ENCODE data around the gene UBIAD1.
"Not testable (repeated sequence)": the region's sequence is repeated elsewhere in the genome, so short reads cannot be mapped to it uniquely, and the experiment has no call there.

The UBIAD1 gene

DNA sequence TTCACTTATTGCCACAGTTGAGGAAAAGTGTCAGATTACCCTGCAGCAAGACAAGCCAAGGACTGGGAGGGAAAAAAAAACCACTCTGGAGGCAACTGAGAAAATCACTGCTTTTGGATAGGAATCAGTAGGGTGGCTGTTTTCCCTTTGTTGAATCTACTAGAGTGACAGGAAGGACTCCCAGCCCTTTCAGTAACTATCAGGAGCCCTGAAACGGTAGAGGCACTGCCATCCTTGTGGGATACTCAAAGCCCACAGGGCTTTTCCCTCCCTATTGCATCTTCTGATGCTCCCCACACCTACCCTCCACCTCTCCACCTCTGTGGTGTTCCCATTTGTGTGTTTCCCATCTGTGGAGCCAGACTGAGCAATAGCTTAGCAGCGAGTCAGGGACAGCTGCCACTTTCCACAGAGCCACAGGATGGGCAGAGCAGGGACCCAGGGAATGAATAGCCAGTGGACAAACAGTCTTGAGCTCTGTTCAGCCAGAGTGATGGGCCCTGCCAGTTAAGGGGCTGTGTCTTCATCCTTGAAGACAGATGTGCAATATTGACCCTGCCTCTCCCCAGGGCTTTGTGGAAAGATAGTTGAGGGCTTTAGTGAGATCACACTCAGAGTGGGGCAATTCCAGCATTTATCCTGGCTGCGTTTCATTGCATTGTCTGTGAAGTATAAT, 13.9 kb downstream of the UBIAD1 start:
- in situ Hi-C loops (cut with MboI; ENCODE audit: low sequenced_read_pairs, unreplicated experiment) = no loop called here
- DNase-seq (ENCODE audit: low spot score) = no peak
- TF ChIP-seq, protein P1, sequence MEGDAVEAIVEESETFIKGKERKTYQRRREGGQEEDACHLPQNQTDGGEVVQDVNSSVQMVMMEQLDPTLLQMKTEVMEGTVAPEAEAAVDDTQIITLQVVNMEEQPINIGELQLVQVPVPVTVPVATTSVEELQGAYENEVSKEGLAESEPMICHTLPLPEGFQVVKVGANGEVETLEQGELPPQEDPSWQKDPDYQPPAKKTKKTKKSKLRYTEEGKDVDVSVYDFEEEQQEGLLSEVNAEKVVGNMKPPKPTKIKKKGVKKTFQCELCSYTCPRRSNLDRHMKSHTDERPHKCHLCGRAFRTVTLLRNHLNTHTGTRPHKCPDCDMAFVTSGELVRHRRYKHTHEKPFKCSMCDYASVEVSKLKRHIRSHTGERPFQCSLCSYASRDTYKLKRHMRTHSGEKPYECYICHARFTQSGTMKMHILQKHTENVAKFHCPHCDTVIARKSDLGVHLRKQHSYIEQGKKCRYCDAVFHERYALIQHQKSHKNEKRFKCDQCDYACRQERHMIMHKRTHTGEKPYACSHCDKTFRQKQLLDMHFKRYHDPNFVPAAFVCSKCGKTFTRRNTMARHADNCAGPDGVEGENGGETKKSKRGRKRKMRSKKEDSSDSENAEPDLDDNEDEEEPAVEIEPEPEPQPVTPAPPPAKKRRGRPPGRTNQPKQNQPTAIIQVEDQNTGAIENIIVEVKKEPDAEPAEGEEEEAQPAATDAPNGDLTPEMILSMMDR (IDR thresholded peaks at IDR 0.05; ENCODE audit: borderline replicate concordance, control extremely low read depth, extremely low read depth, insufficient read depth, missing control alignments) = no peak

DNA sequence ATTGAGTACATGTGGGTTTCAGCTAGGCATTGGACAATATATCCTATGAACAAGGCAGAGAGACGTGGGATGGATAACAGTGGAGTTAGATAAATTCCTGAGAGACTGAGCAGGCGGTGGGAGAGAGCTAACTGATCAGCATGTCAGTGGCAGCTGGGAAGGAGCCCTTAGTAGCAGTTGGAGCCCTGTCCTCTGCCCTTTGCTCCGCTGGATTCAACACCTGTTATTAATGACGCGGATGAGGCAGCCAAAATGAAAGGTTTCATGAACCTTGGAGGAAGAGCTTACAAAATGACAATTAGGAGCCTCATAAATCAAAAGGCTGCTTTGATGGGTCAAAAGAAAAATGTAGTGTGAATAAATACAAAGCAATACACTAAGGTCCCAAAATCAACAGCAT, 16.1 kb downstream of the UBIAD1 start:
- TF ChIP-seq, protein P1 (IDR thresholded peaks at IDR 0.05; ENCODE audit: borderline replicate concordance, control extremely low read depth, extremely low read depth, insufficient read depth, missing control alignments) = no peak
- DNase-seq (ENCODE audit: low spot score) = no peak
- in situ Hi-C loops (cut with MboI; ENCODE audit: low sequenced_read_pairs, unreplicated experiment) = no loop called here

- DNase-seq (ENCODE audit: low spot score) = no peak
- TF ChIP-seq, protein P1 (IDR thresholded peaks at IDR 0.05; ENCODE audit: borderline replicate concordance, control extremely low read depth, extremely low read depth, insufficient read depth, missing control alignments) = no peak
- in situ Hi-C loops (cut with MboI; ENCODE audit: low sequenced_read_pairs, unreplicated experiment) = no loop called here
Measured at GRCh38 chr1:11291049-11291448, 18.1 kb downstream of the UBIAD1 start.

GRCh38 chr1:11293856-11294255, 20.9 kb downstream of the UBIAD1 start:
- in situ Hi-C loops (cut with MboI; ENCODE audit: low sequenced_read_pairs, unreplicated experiment) = no loop called here
- DNase-seq (ENCODE audit: low spot score) = no peak
- TF ChIP-seq, protein P1 (IDR thresholded peaks at IDR 0.05; ENCODE audit: borderline replicate concordance, control extremely low read depth, extremely low read depth, insufficient read depth, missing control alignments) = no peak

DNA sequence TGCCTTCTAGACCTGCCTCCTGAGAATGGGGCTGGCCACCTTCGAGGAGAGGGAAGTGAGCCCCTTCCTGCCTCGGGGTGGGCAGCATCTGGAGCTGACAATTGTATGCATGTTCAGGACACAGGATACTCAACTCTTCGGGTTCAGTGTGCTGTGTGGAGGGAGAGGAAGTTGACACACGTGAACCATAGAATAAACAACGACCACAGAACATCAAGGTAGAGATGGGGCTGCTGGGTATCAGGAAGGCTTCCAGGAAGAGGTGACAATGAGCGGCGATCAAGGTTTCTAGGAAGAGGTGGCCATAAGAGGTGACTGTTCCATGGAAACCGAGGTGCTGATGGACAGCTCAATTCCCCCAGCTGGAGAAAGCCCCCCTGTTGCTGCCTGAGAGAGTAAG, 22.0 kb downstream of the UBIAD1 start:
- TF ChIP-seq, protein P1 (IDR thresholded peaks at IDR 0.05; ENCODE audit: borderline replicate concordance, control extremely low read depth, extremely low read depth, insufficient read depth, missing control alignments) = no peak
- in situ Hi-C loops (cut with MboI; ENCODE audit: low sequenced_read_pairs, unreplicated experiment) = no loop called here
- no peak for DNase-seq (ENCODE audit: low spot score)

DNA sequence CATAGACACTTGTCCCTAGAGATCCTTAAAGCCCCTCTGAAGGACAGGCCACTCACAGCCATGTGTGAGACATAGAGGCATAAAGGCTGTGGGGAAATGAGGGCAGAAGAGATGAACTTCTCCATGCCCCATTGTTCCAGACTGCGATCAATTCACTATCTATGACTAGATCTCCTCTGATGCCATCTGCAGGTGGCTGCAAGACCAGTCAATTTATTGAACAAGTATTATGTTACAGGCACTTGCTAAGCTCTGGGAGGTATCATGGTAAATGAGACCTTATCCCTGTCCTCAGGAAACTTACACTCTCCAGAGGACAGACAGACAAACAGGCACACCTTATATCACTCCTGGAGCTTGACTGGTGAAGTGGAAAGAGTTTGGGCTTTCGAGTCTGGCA, 22.9 kb downstream of the UBIAD1 start:
- in situ Hi-C loops (cut with MboI; ENCODE audit: low sequenced_read_pairs, unreplicated experiment) = no loop called here
- TF ChIP-seq, protein P1 (IDR thresholded peaks at IDR 0.05; ENCODE audit: borderline replicate concordance, control extremely low read depth, extremely low read depth, insufficient read depth, missing control alignments) = no peak
- DNase-seq (ENCODE audit: low spot score) = no peak

- in situ Hi-C loops (cut with MboI; ENCODE audit: low sequenced_read_pairs, unreplicated experiment); DNase-seq (ENCODE audit: low spot score): not testable (repeated sequence)
Measured at GRCh38 chr1:11297774-11298173, 24.8 kb downstream of the UBIAD1 start.
